ENCODE measurements around the gene HNRNPUL2. TPM values are rescaled to one million over a fixed set of nuclear protein-coding genes. Genes with fewer than 3 reads are reported as not detected.

The HNRNPUL2 gene
- total and polyA plus RNA-seq, 2 experiments from 2014 or later: 3.7 to 15.4 TPM

- H3K4me3 ChIP-seq: no peak overlapping the region
- no peak overlapping the region for H3K27ac ChIP-seq
- no peaks in the 10 kb centered on the region for H4K20me1 ChIP-seq (ENCODE audit: insufficient read depth, poor library complexity, severe bottlenecking)
- H3K4me1 ChIP-seq (ENCODE audit: insufficient read depth): peaks cover 12% of the 10 kb centered on the region
- no peaks in the 10 kb centered on the region for H3K9me2 ChIP-seq (replicated peaks; ENCODE audit: insufficient read depth)
- no peak for DNase-seq (ENCODE audit: low spot score)
- no peaks in the 10 kb centered on the region for H3K36me3 ChIP-seq (replicated peaks; ENCODE audit: insufficient read depth, low read depth)
- 87% methylated on average over 10 of the region's 10 CpGs for WGBS (ENCODE audit: low lambda C conversion rate, missing lambda C conversion rate)
- TF ChIP-seq EZH2phosphoT487 (IDR thresholded peaks at IDR 0.05; ENCODE audit: low read depth, severe bottlenecking, unreplicated experiment): no peak
- no peak for TF ChIP-seq CTCF (IDR thresholded peaks at IDR 0.05; ENCODE audit: poor library complexity)
- TF ChIP-seq EZH2 (IDR thresholded peaks at IDR 0.05; ENCODE audit: borderline replicate concordance): no peak
- H3K4me2 ChIP-seq: no peak overlapping the region
- H3K9me3 ChIP-seq (ENCODE audit: low read depth): no peaks in the 10 kb centered on the region
- peaks cover 28% of the 10 kb centered on the region for H3K79me2 ChIP-seq
- no peaks in the 10 kb centered on the region for H3K27me3 ChIP-seq
- no peak overlapping the region for H2AFZ ChIP-seq
These were observed 27.9 kb upstream of the HNRNPUL2 start for GRCh38 chr11:62755086-62755615.

- Histone ChIP-seq H3K4me3 (peak within 1 kb of the TSS; percentile 67), H3K79me2 (peaks cover 32% of the 10 kb centered on the region), H3K4me1 (ENCODE audit: insufficient read depth) (peaks cover 12% of the 10 kb centered on the region), H3K27ac (peak within 1 kb of the TSS; percentile 91), H3K9me3 (ENCODE audit: low read depth) (no peaks in the 10 kb centered on the region), H4K20me1 (ENCODE audit: insufficient read depth, poor library complexity, severe bottlenecking) (no peaks in the 10 kb centered on the region), H3K27me3 (no peaks in the 10 kb centered on the region), H3K9me2 (replicated peaks; ENCODE audit: insufficient read depth) (no peaks in the 10 kb centered on the region), H3K36me3 (replicated peaks; ENCODE audit: insufficient read depth, low read depth) (no peaks in the 10 kb centered on the region), H2AFZ (peak within 1 kb of the TSS; percentile 70), H3K4me2 (peak within 1 kb of the TSS; percentile 75)
- DNase-seq (ENCODE audit: low spot score): peak; percentile 98
- TF ChIP-seq EZH2phosphoT487 (IDR thresholded peaks at IDR 0.05; ENCODE audit: low read depth, severe bottlenecking, unreplicated experiment) (no peak), CTCF (IDR thresholded peaks at IDR 0.05; ENCODE audit: poor library complexity) (no peak), EZH2 (IDR thresholded peaks at IDR 0.05; ENCODE audit: borderline replicate concordance) (no peak)
- 1% methylated on average over 40 of the region's 47 CpGs for WGBS (ENCODE audit: low lambda C conversion rate, missing lambda C conversion rate)
These were observed 26.7 kb upstream of the HNRNPUL2 start, which contains the start of gene ZBTB3 for GRCh38 chr11:62753736-62754603. ZBTB3 (minus strand) TSS chr11:62754160; CDS start chr11:62753664, 496 bp downstream.

- Histone ChIP-seq H3K4me2 (peak overlapping the region; percentile 75), H3K79me2 (peaks cover 32% of the 10 kb centered on the region), H2AFZ (peak overlapping the region; percentile 70), H3K4me3 (peak overlapping the region; percentile 67), H3K9me3 (ENCODE audit: low read depth) (no peaks in the 10 kb centered on the region), H4K20me1 (ENCODE audit: insufficient read depth, poor library complexity, severe bottlenecking) (no peaks in the 10 kb centered on the region), H3K9me2 (replicated peaks; ENCODE audit: insufficient read depth) (no peaks in the 10 kb centered on the region), H3K27ac (peak overlapping the region; percentile 91), H3K4me1 (ENCODE audit: insufficient read depth) (peaks cover 12% of the 10 kb centered on the region), H3K27me3 (no peaks in the 10 kb centered on the region), H3K36me3 (replicated peaks; ENCODE audit: insufficient read depth, low read depth) (no peaks in the 10 kb centered on the region)
- no peak for DNase-seq (ENCODE audit: low spot score)
- TF ChIP-seq CTCF (IDR thresholded peaks at IDR 0.05; ENCODE audit: poor library complexity) (no peak), EZH2phosphoT487 (IDR thresholded peaks at IDR 0.05; ENCODE audit: low read depth, severe bottlenecking, unreplicated experiment) (no peak), EZH2 (IDR thresholded peaks at IDR 0.05; ENCODE audit: borderline replicate concordance) (no peak)
- WGBS (ENCODE audit: low lambda C conversion rate, missing lambda C conversion rate): 90% methylated on average over 15 of the region's 15 CpGs
These were observed 25.9 kb upstream of the HNRNPUL2 start for GRCh38 chr11:62752994-62753735.
